HG03469 (cell line): ENCODE data around the gene VAC14.

Source experiments
- ATAC-seq: cut with Tn5 transposase; IDR thresholded peaks from one replicate; pipeline ENCODE4 v1.9.1; 2021; ENCODE audit warnings: mild to moderate bottlenecking, moderate library complexity, moderate number of reproducible peaks; ENCODE audit not compliant: unreplicated experiment

Gene VAC14

DNA sequence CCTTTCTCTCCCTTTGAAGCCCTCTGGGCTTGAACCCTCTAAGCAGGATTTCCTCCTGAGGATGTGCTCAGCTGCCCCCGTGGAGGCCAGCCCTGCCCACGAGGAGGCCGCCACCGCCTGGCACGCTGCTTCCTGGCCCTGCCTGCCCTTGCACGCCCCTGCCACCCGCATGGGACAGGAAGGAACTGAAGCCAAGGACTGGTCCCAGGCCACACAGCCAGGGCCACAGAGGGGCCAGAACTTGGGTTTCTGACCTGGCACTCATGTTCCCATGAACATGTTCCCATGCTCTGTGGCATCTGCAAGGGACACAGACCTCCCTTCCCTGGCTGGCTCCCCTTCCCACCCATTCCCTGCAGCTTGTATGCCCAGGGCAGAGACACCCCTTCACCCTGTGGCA lies 91.0 kb downstream of the VAC14 start:
- no peak for ATAC-seq

DNA sequence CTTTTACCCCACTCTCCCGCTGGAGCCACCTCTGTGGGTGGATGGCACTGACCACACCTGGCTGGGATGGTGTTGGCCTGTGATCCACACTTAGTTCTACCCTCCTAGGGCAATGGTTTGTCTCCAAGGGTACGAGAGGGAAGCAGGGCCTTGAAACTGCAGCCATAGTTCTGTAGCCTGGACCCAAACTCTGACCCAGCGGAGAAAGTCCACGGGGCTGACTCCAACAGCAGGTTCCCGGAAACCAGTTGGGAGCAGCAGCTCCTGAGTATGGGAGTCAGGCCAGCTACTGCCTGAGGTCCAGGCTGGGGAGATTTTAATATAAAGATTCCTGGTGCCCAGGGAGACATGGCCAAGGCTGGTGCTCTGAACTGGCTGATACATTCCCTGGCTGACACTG lies 91.5 kb downstream of the VAC14 start:
- no peak for ATAC-seq

DNA sequence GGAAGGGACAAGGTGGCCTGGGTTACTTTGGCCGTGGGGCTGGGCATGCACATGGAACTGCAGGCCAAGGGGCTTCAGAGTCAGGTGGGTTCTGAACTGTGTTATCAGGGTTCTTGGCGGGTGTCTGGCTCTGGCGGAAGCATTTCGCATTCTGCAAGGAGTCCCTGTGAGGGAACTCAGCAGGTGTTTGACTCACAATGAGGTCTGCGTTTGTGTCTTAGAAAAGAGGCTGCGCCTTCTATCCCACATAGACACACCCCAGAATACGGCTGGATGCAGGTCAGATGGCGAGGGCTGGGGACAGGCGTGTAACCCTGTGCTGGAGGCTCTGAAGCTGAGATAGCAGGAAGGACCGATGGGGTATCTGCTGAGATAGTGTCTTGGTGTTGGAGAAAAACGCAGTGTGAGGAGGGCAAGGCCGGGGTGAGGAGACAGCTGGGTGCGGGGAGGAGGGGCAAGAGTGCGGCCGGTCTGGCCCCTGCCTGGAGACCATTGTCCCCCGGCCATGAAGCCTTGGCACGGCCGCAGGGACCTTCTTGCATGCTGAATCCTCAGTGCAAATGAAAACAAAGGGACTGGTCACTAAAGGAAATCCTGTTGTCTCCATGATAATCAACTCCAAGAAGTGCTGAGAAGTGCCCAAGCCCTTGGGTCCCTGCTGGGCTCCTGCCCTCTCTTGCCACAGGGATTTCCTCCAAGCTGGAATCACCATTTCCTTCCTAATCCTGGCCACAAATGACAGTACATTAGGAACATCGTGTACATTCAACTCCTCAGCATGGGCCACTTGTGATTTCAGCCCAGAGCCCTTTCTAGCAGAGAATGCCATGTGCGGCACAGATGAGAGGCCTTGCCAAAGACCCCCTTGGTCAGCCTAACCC lies 92.4 kb downstream of the VAC14 start:
- no peak for ATAC-seq

DNA sequence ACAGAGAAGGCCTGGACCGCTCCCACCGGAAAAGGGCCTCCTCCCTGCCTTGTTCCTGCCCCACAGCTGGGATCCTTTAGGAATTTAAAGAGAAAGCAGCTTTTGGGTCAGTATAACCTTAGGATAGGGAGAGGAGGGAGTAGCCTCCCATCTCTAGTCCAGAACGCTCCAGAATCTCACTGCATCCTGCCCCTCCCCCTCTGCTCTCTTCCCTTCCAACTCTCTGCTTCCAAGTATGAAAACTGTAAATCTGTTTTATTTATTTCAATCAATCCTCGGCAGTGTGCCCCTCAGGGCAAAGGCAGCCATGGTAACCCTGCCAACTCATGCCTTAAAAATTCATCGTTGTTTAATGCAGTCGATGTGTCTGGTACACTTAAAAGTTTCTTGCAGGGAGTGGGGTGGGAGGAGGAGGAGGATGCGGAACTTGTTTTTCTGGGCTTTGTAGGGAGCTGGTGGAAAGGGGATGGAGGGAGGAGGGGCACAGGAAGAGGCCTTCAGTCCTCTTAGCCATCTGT lies 94.0 kb downstream of the VAC14 start:
- no peak for ATAC-seq

DNA sequence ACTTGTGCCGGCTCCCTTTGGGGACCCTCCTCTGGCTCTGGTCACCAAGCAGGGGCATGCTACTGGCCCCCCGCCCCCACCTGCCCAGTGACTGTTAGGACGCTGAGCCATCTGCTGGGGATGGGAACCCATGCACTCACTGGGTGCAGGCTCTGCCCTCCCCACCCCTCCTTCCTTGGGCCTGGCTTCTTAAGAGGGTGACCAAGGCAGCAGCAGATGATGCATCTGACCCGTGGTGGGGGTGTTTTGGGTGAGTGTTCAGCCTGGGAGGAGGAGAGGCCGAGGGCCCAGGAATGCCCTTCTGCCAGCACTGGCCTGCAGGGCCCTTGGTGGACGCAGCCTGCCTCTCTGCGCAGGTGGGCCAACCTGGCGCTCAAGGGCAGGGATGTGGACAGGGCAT lies 95.9 kb downstream of the VAC14 start:
- no peak for ATAC-seq

DNA sequence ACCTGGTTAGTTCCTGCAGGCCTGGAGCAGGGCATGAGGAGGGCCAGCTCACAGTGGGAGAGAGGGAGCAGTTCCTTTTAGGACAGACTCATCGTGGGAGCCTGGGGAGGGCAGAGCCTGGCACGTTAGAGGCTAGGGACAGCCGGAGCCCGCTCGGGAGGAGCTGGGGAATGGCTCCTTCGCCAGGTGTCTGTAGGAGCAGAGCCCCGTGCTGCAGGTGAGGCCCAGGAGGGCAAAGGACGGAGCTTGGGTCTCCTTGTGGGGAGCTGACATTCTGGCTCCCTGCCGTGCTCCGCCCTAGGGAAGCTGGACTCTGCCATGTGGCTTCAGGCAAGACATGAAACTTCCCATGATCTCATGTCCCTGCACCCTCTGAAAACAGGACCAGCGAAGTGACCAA lies 96.4 kb downstream of the VAC14 start:
- no peak for ATAC-seq

DNA sequence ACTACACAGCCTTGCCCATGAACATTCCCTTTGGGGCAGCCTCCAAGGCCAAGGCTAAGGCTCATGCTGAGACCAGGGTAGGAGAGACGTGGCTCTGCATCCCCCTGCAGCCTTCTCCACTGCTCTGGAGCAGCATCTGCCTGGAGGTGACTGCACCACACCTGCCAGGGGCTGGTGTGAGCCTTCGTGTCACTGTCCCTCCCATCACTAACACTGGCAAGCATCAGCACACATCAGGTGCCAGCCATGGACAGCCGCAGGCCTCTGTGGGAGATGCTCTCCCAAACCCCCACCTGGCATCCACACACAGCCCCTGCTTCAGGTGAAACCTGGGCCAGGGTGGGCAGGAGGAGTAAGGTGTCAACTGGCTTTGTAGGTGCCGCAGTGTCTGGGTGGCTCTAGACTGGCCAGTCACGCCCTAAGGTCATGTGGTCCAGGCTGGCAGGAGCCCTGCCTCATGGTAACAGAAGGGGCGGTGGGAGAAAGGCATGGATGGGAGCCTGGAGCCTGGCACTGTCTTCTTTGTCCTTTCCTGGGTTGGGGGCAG lies 97.0 kb downstream of the VAC14 start:
- no peak for ATAC-seq

DNA sequence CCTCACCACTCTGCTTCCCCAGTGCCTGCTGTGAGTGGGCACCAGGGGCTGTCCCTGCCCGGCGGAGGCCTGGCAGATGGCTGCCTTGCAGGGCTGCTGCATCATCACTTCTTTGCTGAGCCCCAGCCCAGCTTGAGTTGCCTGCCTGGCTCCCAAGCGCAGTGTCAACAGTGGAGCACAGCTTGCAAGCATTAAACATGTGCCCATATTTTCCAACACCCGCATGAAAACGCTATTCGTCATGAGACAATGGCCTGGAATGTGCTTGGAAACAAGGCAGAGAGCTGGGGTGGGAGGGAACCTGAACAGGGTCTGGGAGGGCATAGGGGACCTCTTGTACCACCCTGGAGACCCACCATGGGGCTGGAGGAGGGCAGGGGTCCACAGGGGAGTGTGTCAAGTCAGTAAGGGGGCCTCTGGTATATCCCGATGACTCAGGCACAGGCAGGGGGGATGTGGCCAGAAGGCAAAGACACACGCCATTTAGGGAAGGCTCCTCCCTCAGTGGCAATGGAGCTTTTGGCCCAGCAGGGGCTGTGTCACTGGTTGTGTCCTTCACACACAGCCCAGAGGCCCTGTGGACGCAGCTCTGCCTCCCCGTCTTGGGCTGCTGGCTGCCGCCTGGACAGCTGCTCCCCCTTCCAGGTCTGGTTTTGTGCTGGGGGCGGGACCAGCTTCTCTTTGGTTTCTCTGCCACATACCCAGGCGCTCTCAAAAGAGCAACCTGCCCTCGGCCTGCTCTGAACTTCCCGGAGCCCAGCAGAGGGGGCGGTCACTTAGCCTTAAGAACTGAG lies 97.7 kb downstream of the VAC14 start:
- no peak for ATAC-seq

DNA sequence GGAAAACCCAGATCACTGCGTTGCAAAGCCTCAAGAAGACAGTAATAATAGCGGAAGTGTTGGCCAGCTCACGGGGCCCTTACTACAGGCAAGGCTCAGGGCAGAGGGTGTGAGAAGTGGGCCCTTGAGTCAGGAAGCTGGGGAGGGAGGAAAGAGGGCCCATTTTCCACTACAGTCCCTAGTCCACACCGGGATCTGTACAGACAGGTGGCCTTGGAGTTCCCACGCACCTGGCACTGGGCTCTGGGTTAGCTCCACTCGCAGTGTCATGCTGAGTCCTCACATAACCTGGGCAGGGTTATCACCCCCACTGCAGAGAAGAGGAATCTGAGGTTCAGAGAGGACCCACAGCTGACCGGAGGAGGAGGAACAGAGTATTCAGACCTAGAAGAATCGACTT lies 98.3 kb downstream of the VAC14 start:
- no peak for ATAC-seq

DNA sequence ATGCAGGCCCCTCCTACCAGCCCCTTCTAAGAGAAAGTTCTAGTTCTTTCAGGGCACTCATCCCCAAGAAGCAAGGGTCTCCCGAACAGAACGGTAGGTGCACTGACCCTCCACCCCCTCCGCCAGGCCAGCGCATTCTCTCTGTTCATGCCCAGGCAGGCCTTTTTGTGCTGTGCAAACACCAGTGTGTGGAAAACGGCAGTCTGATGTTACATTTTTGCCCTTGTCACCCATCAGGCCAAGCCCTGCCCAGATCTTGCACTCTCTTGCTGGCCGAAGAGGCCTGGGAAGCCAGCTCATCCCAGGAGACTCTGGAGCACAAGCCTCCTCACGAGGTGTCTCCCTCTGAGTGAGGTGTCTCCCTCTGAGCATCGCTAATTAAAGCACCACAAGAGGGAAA lies 99.0 kb downstream of the VAC14 start:
- ATAC-seq, result no peak

DNA sequence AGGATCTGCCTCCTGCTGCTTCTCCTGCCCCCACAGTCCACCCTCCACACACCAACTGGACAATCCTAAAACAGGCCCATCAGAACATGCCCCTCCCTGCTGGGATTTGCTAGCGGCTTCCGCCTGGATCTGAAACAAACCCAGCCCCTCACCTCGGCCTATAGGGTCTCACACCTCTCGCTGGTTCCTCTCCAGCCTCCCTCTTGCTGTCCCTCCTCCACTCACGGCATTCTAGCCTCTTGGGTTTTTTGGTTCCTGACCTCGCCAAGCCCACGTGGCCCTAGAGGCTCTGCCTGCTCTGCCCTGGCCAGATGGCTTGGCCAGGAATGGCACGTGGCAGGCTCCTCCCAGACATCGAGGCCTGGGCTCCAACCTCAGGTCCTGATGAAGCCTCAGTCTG lies 99.4 kb downstream of the VAC14 start:
- no peak for ATAC-seq

DNA sequence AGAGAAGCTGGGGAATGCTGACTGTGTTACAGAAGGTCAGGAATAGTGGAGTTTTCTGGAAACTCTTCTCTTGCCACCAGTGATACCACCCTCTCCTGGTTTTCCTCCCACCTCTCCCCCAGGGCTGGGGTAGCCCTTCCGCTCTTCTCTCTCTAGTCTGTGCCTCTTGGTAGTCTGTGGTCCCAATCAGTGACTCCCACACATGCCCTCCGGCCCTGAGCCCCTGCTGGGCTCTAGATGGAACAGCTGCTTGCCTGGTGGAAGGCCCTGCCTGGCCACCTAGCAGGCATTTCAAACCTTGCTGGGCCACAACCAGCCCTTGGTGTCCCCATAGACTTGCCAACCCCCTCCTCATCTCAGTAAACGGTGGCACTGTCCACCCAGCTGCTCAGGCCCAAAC lies 99.9 kb downstream of the VAC14 start:
- no peak for ATAC-seq

DNA sequence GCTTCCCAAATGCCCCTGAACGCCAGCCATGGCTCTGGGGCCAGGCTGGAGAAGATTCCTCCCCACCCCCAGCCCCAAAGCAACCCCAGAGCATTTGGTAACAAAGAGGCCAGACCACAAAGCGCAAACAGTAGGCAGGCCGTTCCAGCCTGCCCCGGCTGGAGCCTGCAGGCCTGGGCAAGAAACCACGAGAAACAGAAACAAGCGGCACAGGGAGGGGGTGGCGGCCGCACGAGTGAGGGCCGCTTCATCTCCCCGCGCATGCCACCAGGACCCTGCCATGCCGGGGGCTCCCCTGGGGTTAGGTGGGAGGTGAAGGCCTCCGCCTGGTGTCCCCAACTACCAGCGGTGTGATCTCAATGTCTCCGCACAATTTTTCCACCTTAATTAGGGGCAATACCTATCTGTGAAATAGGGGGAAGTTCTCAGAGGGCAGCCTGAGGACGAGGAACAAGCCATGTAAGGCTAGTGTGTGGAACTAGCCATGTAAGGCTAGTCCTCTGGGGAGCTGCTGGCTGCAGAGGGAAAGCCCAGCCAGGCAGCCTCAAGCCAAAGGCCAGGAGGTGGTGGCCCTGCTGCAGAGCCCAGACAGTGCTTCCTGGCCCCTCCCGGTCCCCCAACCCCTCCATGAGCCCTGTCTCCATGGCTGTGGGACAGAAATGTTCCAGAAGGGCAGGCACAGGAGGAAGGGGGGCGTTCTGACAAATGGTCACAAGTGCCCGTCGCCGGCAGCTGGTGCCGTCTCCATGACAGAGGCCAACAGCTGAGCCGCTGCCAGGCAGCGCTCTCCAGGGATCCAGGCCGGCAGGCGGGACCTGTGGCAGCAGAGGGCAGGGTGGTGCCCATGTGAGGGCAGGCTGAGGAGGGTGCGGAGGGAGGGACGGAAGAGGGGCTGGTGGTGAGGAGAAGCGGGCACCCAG lies 100.6 kb downstream of the VAC14 start:
- ATAC-seq, result no peak

DNA sequence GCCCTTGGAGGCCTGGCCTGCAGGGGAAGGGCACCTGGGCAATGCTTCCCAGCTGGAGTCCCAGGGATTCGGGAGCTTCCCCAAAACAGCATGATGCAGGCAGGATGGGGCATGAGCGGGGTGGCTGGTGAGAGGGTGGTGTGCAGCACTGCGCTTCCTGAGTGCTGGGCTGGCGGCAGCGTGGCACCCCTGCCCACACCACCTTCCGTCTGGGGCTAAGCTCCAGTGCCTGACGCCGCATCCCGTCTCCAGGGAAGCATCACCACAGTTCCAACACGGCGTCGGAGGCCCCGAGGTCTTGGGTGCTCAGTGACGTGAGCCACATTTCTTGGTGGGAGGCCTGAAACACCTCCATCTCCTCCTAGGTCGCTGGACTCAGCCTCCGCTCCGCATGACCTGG lies 101.3 kb downstream of the VAC14 start:
- ATAC-seq, result no peak

DNA sequence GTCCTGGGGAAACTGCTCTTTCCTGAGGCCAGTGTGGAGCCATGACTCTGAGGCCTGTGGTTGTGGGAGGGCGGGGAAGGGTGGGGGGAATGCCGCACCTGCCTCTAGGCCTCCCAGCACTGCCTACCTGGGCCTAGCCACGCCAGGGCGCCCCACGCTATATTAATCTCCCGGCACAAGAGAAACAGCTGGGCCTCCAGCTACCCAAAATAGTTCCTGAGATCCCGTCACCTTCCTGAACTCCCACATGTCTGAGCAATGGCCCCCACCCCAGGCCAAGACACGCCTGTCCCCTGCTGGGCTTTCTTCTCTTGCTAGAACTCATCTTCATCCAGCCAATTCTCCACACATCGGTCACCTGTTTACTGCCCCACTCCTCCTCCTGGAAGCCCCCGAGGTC lies 102.1 kb downstream of the VAC14 start:
- ATAC-seq, result no peak

DNA sequence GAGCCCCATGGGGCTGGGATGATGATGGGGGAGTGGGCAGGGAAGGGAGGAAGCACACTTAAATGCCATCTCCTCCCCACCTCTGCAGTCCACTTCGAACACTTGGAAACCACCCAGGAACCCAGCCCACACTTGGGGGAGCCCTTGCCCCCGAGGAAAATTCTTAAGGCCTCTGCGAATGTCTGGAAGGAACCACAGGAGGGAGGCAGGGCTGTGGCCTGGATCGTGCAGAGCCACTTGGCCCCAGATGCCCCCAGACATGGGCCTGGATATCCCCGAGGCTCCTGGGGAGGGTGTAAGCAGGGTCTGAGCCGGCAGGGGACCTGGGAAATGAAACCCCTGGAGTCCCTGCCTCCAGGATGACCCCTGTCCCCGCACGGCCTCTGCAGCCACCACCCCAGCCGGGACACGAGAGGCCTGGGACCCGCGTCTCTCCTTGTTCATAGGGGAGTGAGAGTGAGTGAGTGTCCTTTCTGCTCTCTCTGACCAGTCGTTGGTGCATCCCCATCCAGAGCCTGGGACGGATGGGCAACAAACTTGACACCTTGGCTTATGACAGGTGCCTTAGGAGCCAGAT lies 103.3 kb downstream of the VAC14 start:
- ATAC-seq, result no peak

DNA sequence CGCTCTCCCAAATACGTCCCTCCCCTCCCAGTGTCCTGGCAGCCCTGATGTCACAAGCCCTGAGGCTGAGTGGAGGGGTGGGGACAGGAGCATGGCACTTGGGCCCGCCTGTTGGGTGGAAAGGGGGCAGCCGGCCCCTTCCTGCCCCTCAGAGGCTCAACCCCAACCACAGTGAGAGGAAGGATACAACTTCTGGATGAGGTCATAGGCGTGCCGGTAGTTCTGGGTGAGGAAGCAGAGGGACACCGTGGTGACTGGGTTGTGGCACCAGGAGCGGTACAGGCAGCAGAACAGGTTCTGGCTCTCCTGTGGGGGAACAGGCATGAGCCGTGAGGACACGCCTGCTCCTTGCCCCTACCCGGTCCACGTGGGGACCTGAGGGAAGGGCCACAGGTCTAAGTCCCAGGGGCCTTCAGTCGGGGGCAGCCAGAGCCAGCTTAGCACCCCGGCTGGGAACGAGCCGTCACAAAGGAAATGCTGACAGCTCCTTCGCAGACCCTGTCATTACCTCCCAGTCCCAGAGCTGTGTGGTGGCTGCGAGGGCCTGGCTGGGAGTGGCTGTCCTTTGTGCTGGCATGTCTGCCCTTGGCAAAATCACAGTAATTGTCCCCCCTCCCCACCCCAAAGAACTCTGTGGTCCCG lies 103.9 kb downstream of the VAC14 start:
- no peak for ATAC-seq

DNA sequence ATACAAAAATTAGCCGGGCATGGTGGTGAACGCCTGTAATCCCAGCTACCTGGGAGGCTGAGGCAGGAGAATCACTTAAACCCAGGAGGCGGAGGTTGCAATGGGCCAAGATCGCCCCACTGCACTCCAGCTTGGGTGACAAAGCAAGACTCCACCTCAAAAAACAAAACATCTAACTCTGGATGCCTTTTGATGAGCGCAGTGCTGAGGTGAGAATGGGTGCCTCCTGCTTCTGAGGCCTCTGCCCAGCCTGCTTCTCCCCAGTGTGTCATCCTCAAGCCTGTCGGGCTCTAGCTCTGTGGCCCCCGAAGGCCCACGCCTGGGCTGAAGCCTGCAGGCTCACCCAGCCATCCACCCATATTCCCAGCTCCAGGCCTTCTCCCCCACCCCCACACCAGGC lies 104.6 kb downstream of the VAC14 start:
- no peak for ATAC-seq

DNA sequence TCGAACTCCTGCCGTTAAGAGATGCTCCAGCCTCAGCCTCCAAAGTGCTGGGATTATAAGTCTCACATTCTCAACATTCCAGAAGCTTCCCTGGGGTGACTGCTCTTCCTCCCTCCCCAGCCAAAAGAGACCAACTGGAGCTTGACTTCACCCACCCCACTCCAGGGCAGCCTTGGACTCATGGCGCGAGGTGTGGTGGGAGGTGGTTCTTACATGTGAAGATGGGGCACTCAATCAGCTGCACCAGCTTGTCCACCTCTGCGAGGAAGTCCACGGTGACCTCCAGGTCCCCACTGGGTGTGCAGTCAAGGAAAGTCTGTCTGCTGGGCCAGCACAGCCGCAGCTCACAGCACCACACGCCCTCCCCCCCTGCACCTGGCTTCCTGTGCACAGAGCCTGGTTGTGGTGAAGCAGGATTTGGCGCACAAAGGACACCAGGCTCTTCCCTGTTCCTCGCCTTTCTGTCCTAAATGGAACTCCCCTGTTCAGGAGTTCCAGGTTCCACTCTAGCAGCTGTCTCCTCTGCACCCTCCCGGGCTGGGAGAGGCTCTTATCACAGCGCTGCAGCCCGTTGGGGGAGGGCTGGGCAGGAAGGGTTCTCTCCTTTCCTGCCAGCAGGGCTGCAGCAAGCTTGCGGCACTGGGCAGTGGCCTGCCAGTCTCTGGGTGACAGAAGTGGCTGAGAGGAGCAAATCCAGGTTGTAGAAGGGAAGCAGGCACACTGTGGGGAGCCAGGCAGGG lies 105.5 kb downstream of the VAC14 start:
- no peak for ATAC-seq
